ENCODE results near the gene KCNN2. TPM values are rescaled to one million over a fixed set of nuclear protein-coding genes. Genes with fewer than 3 reads are reported as not detected.

Gene KCNN2
- total RNA-seq, 1 experiment from 2014 or later: 11.9 TPM

DNA sequence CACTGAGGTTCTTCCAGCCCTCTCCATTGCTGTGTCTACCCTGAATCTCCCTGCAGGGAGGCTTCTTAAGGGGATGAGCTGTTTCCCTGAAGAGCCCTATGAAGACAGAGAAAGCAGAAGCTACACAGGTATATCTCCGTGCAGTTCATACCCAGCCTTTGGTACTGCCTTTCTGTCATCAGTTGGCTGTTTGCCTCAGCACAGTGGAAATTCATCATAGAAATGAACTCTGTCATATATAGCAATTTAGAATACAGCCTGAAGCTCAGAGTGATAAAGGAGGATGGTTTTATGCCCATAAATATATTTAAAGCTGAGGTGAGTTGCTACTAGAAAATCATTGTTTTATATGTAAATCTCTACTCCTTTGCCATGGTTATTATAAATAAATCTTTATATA lies 42.6 kb upstream of the KCNN2 start:
- ATAC-seq (no peak), DNase-seq (ENCODE audit: low spot score) (no peak)
- no peak overlapping the region for H3K4me3 Mint-ChIP-seq
- H3K27me3 Mint-ChIP-seq (ENCODE audit: low read depth): no peaks in the 10 kb centered on the region
- ChIA-PET CTCF (interaction anchor here (0.6 kb wide), 1 partner anchor 301 kb away, joined by 3 read pairs; no protein-coding TSS in a partner anchor), POLR2A (no interaction called here)
- TF ChIP-seq FOXP4 (CRISPR knock-in tag; IDR thresholded peaks at IDR 0.05) (no peak), E2F4 (CRISPR knock-in tag; IDR thresholded peaks at IDR 0.05; ENCODE audit: borderline replicate concordance, low read depth) (no peak), CREB1 (CRISPR knock-in tag; IDR thresholded peaks at IDR 0.05) (no peak), ZNF232 (CRISPR knock-in tag; IDR thresholded peaks at IDR 0.05) (no peak), ERG (CRISPR knock-in tag; IDR thresholded peaks at IDR 0.05) (no peak), ZNF317 (CRISPR knock-in tag; IDR thresholded peaks at IDR 0.05; ENCODE audit: borderline replicate concordance, low read depth) (no peak), TEAD4 (CRISPR knock-in tag; IDR thresholded peaks at IDR 0.05) (no peak), GABPB1 (CRISPR knock-in tag; IDR thresholded peaks at IDR 0.05) (no peak), MYBL2 (CRISPR knock-in tag; IDR thresholded peaks at IDR 0.05) (no peak), NFE2L1 (CRISPR knock-in tag; IDR thresholded peaks at IDR 0.05) (no peak), TCF7 (CRISPR knock-in tag; IDR thresholded peaks at IDR 0.05; ENCODE audit: low read depth) (no peak)
- TF ChIP-seq, protein P1, sequence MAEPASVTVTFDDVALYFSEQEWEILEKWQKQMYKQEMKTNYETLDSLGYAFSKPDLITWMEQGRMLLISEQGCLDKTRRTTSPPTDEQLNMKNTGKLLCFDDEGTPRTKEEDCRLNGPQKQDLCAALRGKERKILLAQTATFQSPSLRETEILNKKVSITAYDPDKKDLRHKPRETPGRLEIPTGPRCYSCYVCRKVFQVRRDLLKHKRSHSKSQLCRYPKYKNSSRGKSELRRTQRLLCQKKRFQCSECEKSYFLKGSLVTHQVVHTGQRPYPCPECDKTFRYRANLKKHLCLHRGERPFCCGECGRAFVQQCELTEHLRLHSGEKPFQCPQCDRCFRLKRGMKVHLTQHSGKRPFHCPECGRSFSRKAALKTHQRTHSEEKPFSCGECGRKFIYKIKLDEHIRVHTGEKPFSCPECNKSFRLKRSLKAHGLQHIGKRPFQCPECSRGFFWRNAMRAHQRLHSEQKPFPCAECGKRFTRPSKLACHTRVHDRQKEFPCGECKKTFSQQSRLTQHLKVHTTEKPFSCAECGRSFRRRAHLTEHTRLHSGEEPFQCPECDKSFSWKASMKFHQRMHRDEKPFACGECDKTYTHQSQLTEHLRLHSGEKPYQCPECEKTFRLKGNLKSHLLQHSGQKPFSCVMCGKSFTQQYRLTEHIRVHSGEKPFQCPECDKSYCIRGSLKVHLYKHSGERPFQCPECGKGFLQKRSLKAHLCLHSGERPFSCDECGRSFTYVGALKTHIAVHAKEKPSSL (CRISPR knock-in tag; conservative IDR thresholded peaks at IDR 0.05): no peak
- TF ChIP-seq, protein P2, sequence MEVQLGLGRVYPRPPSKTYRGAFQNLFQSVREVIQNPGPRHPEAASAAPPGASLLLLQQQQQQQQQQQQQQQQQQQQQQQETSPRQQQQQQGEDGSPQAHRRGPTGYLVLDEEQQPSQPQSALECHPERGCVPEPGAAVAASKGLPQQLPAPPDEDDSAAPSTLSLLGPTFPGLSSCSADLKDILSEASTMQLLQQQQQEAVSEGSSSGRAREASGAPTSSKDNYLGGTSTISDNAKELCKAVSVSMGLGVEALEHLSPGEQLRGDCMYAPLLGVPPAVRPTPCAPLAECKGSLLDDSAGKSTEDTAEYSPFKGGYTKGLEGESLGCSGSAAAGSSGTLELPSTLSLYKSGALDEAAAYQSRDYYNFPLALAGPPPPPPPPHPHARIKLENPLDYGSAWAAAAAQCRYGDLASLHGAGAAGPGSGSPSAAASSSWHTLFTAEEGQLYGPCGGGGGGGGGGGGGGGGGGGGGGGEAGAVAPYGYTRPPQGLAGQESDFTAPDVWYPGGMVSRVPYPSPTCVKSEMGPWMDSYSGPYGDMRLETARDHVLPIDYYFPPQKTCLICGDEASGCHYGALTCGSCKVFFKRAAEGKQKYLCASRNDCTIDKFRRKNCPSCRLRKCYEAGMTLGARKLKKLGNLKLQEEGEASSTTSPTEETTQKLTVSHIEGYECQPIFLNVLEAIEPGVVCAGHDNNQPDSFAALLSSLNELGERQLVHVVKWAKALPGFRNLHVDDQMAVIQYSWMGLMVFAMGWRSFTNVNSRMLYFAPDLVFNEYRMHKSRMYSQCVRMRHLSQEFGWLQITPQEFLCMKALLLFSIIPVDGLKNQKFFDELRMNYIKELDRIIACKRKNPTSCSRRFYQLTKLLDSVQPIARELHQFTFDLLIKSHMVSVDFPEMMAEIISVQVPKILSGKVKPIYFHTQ (CRISPR knock-in tag; IDR thresholded peaks at IDR 0.05): no peak
- TF ChIP-seq, protein P3, sequence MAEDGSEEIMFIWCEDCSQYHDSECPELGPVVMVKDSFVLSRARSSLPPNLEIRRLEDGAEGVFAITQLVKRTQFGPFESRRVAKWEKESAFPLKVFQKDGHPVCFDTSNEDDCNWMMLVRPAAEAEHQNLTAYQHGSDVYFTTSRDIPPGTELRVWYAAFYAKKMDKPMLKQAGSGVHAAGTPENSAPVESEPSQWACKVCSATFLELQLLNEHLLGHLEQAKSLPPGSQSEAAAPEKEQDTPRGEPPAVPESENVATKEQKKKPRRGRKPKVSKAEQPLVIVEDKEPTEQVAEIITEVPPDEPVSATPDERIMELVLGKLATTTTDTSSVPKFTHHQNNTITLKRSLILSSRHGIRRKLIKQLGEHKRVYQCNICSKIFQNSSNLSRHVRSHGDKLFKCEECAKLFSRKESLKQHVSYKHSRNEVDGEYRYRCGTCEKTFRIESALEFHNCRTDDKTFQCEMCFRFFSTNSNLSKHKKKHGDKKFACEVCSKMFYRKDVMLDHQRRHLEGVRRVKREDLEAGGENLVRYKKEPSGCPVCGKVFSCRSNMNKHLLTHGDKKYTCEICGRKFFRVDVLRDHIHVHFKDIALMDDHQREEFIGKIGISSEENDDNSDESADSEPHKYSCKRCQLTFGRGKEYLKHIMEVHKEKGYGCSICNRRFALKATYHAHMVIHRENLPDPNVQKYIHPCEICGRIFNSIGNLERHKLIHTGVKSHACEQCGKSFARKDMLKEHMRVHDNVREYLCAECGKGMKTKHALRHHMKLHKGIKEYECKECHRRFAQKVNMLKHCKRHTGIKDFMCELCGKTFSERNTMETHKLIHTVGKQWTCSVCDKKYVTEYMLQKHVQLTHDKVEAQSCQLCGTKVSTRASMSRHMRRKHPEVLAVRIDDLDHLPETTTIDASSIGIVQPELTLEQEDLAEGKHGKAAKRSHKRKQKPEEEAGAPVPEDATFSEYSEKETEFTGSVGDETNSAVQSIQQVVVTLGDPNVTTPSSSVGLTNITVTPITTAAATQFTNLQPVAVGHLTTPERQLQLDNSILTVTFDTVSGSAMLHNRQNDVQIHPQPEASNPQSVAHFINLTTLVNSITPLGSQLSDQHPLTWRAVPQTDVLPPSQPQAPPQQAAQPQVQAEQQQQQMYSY (CRISPR knock-in tag; IDR thresholded peaks at IDR 0.05): no peak
- H3K9me3 Mint-ChIP-seq: peaks cover 2% of the 10 kb centered on the region
- no peak overlapping the region for H3K27ac Mint-ChIP-seq
- H3K36me3 Mint-ChIP-seq: no peaks in the 10 kb centered on the region
- H3K4me1 Mint-ChIP-seq: no peaks in the 10 kb centered on the region
